IPS-18a (cell line): ENCODE results near the gene BLNK.
"Not testable (repeated sequence)": the region's sequence is repeated elsewhere in the genome, so short reads cannot be mapped to it uniquely, and the experiment has no call there.

Experiments used
- H3K27ac ChIP-seq: one replicate; pipeline ENCODE4 v1.5.1; 2013; ENCODE audit warnings: low read length
- H3K27me3 ChIP-seq: one replicate; pipeline ENCODE4 v1.6.1; 2013; ENCODE audit warnings: mild to moderate bottlenecking, low read length; ENCODE audit not compliant: control insufficient read depth, insufficient read depth
- H3K36me3 ChIP-seq: one replicate; pipeline ENCODE4 v1.6.1; 2013; ENCODE audit warnings: low read depth, low read length; ENCODE audit not compliant: control insufficient read depth
- H3K4me1 ChIP-seq: one replicate; pipeline ENCODE4 v1.6.1; 2013; ENCODE audit warnings: low read depth, low read length; ENCODE audit not compliant: control insufficient read depth
- H3K4me3 ChIP-seq: one replicate; pipeline ENCODE4 v1.5.1; 2013; ENCODE audit warnings: low read length
- H3K9ac ChIP-seq: one replicate; pipeline ENCODE4 v1.6.1; 2013; ENCODE audit warnings: mild to moderate bottlenecking, low read length, moderate library complexity
- H3K9me3 ChIP-seq: one replicate; pipeline ENCODE4 v1.6.1; 2013; ENCODE audit warnings: low read depth, low read length; ENCODE audit not compliant: control insufficient read depth

Gene BLNK

GRCh38 chr10:96212911-96213310, 58.5 kb downstream of the BLNK start:
- H3K36me3 ChIP-seq = no peaks in the 10 kb centered on the region
- no peaks in the 10 kb centered on the region for H3K9me3 ChIP-seq
- H3K4me3 ChIP-seq = no peak overlapping the region
- no peak overlapping the region for H3K27ac ChIP-seq
- H3K9ac ChIP-seq = no peak overlapping the region
- H3K27me3 ChIP-seq = no peaks in the 10 kb centered on the region
- no peaks in the 10 kb centered on the region for H3K4me1 ChIP-seq

GRCh38 chr10:96211764-96212163, 59.6 kb downstream of the BLNK start:
- Histone ChIP-seq H3K9ac (no peak overlapping the region), H3K9me3 (no peaks in the 10 kb centered on the region), H3K4me3 (no peak overlapping the region), H3K27ac (no peak overlapping the region), H3K4me1 (no peaks in the 10 kb centered on the region), H3K27me3 (no peaks in the 10 kb centered on the region), H3K36me3 (no peaks in the 10 kb centered on the region)

GRCh38 chr10:96208946-96209345, 62.4 kb downstream of the BLNK start:
- Histone ChIP-seq H3K4me3 (no peak overlapping the region), H3K9ac (no peak overlapping the region), H3K4me1 (peaks cover 12% of the 10 kb centered on the region), H3K36me3 (no peaks in the 10 kb centered on the region), H3K27ac (no peak overlapping the region), H3K9me3 (no peaks in the 10 kb centered on the region), H3K27me3 (no peaks in the 10 kb centered on the region)

- Histone ChIP-seq H3K4me3 (no peak overlapping the region), H3K9me3 (no peaks in the 10 kb centered on the region), H3K27ac (no peak overlapping the region), H3K4me1 (peaks cover 12% of the 10 kb centered on the region), H3K27me3 (no peaks in the 10 kb centered on the region), H3K9ac (no peak overlapping the region), H3K36me3 (no peaks in the 10 kb centered on the region)
These were observed 63.1 kb downstream of the BLNK start for GRCh38 chr10:96208271-96208670.

DNA sequence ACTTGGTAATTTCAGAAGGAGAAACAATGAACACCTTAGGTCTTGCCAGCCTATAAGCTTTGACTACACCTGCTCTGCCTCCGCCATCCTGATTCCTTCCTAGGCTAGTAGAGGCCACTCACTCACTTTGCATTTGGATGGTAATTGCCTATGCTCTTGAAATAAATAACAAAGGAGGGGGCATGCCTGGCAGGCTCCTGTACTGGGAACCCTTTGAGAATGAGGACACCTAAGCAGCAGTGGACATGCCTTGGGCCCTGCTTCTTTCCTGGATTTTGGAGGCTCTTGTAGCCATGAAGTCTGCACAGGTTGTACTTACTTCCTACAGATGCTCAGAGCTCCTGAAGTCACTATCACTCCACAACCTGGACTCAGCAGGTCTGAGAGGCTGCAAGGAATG, 65.8 kb downstream of the BLNK start:
- Histone ChIP-seq H3K36me3 (no peaks in the 10 kb centered on the region), H3K27me3 (no peaks in the 10 kb centered on the region)

DNA sequence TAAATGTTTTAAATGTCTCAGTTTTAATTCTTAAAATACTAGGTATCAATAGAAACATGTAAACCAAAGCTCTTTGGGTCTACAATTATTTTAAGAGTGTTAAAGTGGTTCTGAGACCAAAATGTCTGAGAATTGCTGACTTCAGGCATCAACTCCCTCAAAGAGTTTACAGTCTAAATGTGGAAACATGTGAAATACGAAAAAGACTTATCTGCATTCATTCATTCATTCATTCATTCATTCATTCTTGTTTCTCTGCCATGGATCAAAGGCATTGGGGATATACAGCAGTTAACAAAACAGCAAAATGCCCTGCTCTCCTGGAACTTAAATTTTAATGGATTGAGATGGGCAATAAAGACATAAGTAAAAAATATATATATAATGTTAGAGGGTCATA, 69.8 kb downstream of the BLNK start:
- H3K36me3 ChIP-seq = no peaks in the 10 kb centered on the region
- H3K27ac ChIP-seq = no peak overlapping the region
- H3K4me1 ChIP-seq = peaks cover 12% of the 10 kb centered on the region
- no peaks in the 10 kb centered on the region for H3K9me3 ChIP-seq
- H3K4me3 ChIP-seq = no peak overlapping the region
- no peaks in the 10 kb centered on the region for H3K27me3 ChIP-seq
- no peak overlapping the region for H3K9ac ChIP-seq

More for the DNA sequence above, 65.8 kb downstream of the BLNK start:
- peaks cover 12% of the 10 kb centered on the region for H3K4me1 ChIP-seq
- no peak overlapping the region for H3K4me3 ChIP-seq
- no peaks in the 10 kb centered on the region for H3K9me3 ChIP-seq
- H3K9ac ChIP-seq = no peak overlapping the region
- no peak overlapping the region for H3K27ac ChIP-seq

GRCh38 chr10:96189505-96189904, 81.9 kb downstream of the BLNK start:
- not testable (repeated sequence) for H3K9me3 ChIP-seq, H3K27me3 ChIP-seq, H3K36me3 ChIP-seq, H3K27ac ChIP-seq, H3K4me3 ChIP-seq, H3K4me1 ChIP-seq, H3K9ac ChIP-seq

DNA sequence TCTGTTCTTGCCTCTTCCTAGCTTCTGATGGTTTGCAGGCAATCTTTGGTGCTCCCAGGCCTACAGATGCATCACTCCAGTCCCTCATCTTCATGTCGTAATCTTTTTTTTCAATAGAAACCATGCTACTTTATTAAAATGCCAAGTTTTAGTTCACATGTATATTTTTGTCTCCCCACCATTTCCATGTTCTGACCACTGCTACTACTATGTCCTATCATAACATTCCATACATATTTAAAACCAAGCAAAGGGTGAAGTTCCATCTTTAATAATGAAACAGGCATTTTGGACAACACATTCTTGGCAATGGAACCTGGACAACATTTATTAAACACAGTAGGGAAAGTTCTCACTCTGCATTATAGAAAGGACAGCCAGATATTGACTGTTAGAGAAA, 82.5 kb downstream of the BLNK start:
- Histone ChIP-seq H3K4me1 (no peaks in the 10 kb centered on the region), H3K9me3 (no peaks in the 10 kb centered on the region), H3K27ac (no peak overlapping the region), H3K4me3 (no peak overlapping the region), H3K36me3 (no peaks in the 10 kb centered on the region), H3K9ac (no peak overlapping the region), H3K27me3 (no peaks in the 10 kb centered on the region)

DNA sequence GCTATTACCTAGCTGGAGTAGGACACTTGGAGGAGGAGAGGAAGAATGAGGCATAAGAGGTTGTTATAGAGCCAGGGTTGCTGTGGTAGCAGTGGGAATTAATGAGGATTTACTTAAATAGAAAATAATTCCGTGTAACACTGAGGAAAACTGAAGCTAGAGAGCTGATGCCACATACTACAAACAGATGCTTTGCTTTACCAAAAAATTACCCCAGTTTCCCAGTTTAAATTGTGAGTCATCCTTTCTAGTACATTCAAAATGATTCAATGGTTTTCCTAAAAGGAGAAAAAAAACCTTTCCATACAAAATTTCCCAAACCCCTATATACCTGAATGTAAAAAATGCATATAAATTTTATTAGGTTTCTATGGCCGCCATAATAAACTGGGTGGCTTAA, 82.9 kb downstream of the BLNK start:
- Histone ChIP-seq H3K27me3 (no peaks in the 10 kb centered on the region), H3K9me3 (no peaks in the 10 kb centered on the region), H3K27ac (no peak overlapping the region), H3K36me3 (no peaks in the 10 kb centered on the region), H3K4me1 (no peaks in the 10 kb centered on the region), H3K9ac (no peak overlapping the region), H3K4me3 (no peak overlapping the region)

GRCh38 chr10:96176985-96177384, 94.4 kb downstream of the BLNK start:
- Histone ChIP-seq H3K4me3 (no peak overlapping the region), H3K4me1 (no peaks in the 10 kb centered on the region), H3K27ac (no peak overlapping the region), H3K9ac (no peak overlapping the region), H3K36me3 (no peaks in the 10 kb centered on the region), H3K27me3 (no peaks in the 10 kb centered on the region), H3K9me3 (peaks cover 15% of the 10 kb centered on the region)

DNA sequence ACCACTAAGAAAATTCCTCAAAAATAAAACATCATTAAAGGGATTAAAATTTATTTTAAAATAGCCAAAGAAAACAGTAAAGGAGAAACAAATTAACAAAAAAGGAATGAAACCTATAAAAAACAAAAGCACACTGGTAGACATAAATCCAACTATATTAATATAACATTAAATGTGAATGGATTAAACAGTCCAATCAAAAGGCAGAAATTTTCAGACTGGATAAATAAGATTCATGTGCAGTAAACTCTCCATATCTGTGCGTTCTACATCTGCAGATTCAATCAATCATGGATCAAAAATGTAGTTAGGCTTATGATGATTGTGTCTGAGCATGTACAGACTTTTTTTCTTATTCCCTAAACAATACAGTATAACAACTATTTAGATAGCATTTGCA, 98.7 kb downstream of the BLNK start:
- Histone ChIP-seq H3K9me3 (peaks cover 13% of the 10 kb centered on the region), H3K27me3 (no peaks in the 10 kb centered on the region), H3K36me3 (no peaks in the 10 kb centered on the region)

GRCh38 chr10:96170230-96170629, 101.1 kb downstream of the BLNK start:
- no peak overlapping the region for H3K9ac ChIP-seq
- no peaks in the 10 kb centered on the region for H3K27me3 ChIP-seq
- peaks cover 3% of the 10 kb centered on the region for H3K9me3 ChIP-seq
- no peak overlapping the region for H3K27ac ChIP-seq
- no peaks in the 10 kb centered on the region for H3K4me1 ChIP-seq
- H3K4me3 ChIP-seq = no peak overlapping the region
- no peaks in the 10 kb centered on the region for H3K36me3 ChIP-seq

More for the DNA sequence above, 98.7 kb downstream of the BLNK start:
- Histone ChIP-seq H3K4me1 (no peaks in the 10 kb centered on the region), H3K4me3 (no peak overlapping the region), H3K27ac (no peak overlapping the region), H3K9ac (no peak overlapping the region)
